Sigmoid colon (tissue), 4 donors: ENCODE data around the gene MAPRE2.

Experiments used
- CTCF ChIP-seq, 4 experiments: fragments of 450-650 bp in 3 of 4; fragments of 200-600 bp in 1 of 4; IDR thresholded peaks; one replicate each; pipeline ENCODE4 v1.5.1; 2016 to 2019; ENCODE audit warnings: antibody characterized with exemption in 4 of 4, mild to moderate bottlenecking in 3 of 4, moderate library complexity in 2 of 4
- EP300 ChIP-seq, 4 donors: sonication (generic); formaldehyde crosslinking; IDR thresholded peaks; one replicate each; pipeline ENCODE4 v1.6.1; 2017; ENCODE audit warnings: antibody characterized with exemption in 4 of 4
- POLR2A ChIP-seq, 2 donors: fragments of 450-650 bp; IDR thresholded peaks; one replicate each; pipeline ENCODE4 v1.6.1; 2016; ENCODE audit warnings: antibody characterized with exemption in 2 of 2, mild to moderate bottlenecking in 2 of 2, moderate library complexity in 2 of 2

GRCh38 chr18:35055726-35056125 is 14.5 kb downstream of the MAPRE2 start:
- TF ChIP-seq CTCF (IDR thresholded peaks at IDR 0.05) (no peak), EP300 (IDR thresholded peaks at IDR 0.05) (no peak), POLR2A (IDR thresholded peaks at IDR 0.05) (no peak)
